B cell (primary cell): Measurements from ENCODE around the gene SAP130.

Source experiments
- CTCF ChIP-seq: fragments of 200-600 bp; IDR thresholded peaks from one replicate; pipeline ENCODE4 v1.8.0; 2022; ENCODE audit warnings: antibody characterized with exemption, mild to moderate bottlenecking
- EZH2 ChIP-seq: IDR thresholded peaks from 2 replicates; pipeline ENCODE4 v1.6.1; 2012; ENCODE audit warnings: borderline replicate concordance, low read depth, mild to moderate bottlenecking, moderate library complexity, low read length; ENCODE audit not compliant: insufficient read depth, poor library complexity, severe bottlenecking

GRCh38 chr2:127910415-127910814 is 117.4 kb downstream of the SAP130 start:
- TF ChIP-seq EZH2 (no peak), CTCF (no peak)
